SJCRH30 (cell line): ENCODE data around the gene QSOX1. TPM values are rescaled to one million over a fixed set of nuclear protein-coding genes. Genes with fewer than 3 reads are reported as not detected.
"Not testable (repeated sequence)": the region's sequence is repeated elsewhere in the genome, so short reads cannot be mapped to it uniquely, and the experiment has no call there.

Experiments used
- DNase-seq, 2 experiments: peaks; one replicate each; pipeline ENCODE4 v3.0.0-alpha.2; 2015 to 2020
- H3K27ac ChIP-seq: fragments of 250-450 bp; sonication (Bioruptor Pico); 2 replicates; pipeline ENCODE4 v1.5.1; 2020; ENCODE audit warnings: mild to moderate bottlenecking, moderate library complexity
- H3K27me3 ChIP-seq: fragments of 250-450 bp; sonication (Bioruptor Pico); 2 replicates; pipeline ENCODE4 v1.5.1; 2020; ENCODE audit warnings: mild to moderate bottlenecking, moderate library complexity
- H3K36me3 ChIP-seq: fragments of 250-450 bp; sonication (Bioruptor Pico); 2 replicates; pipeline ENCODE4 v1.5.1; 2020; ENCODE audit warnings: mild to moderate bottlenecking, moderate library complexity
- H3K4me1 ChIP-seq: fragments of 250-450 bp; sonication (Bioruptor Pico); 2 replicates; pipeline ENCODE4 v1.5.1; 2020; ENCODE audit warnings: mild to moderate bottlenecking, moderate library complexity
- H3K4me3 ChIP-seq: fragments of 250-450 bp; sonication (Bioruptor Pico); 2 replicates; pipeline ENCODE4 v1.5.1; 2020; ENCODE audit warnings: mild to moderate bottlenecking, moderate library complexity
- H3K9me3 ChIP-seq: fragments of 250-450 bp; sonication (Bioruptor Pico); replicated peaks from 2 replicates; pipeline ENCODE4 v1.5.1; 2020; ENCODE audit warnings: mild to moderate bottlenecking, moderate library complexity
- total RNA-seq: library from RNA; depleted of rRNA; stranded (reverse); fragments of >200 nt; shearing (Covaris generic); gene quantifications from 2 replicates; pipeline ENCODE4 v1.2.3, GENCODE V29; 2014; rRNA removed

Gene QSOX1
- 9.8 and 11.6 TPM in 2 replicates for total RNA-seq

- Histone ChIP-seq H3K36me3 (no peaks in the 10 kb centered on the region), H3K27me3 (no peaks in the 10 kb centered on the region), H3K4me3 (peak within 1 kb of the TSS; percentile 91), H3K4me1 (no peaks in the 10 kb centered on the region), H3K27ac (peak within 1 kb of the TSS; percentile 66), H3K9me3 (no peaks in the 10 kb centered on the region)
- peak; percentile 80 to 82 for DNase-seq
These were observed at the start of gene QSOX1 for GRCh38 chr1:180154325-180155181. Gene QSOX1, plus strand, starts transcription at chr1:180154869. Its CDS starts 39 bp downstream, at chr1:180154908.

DNA sequence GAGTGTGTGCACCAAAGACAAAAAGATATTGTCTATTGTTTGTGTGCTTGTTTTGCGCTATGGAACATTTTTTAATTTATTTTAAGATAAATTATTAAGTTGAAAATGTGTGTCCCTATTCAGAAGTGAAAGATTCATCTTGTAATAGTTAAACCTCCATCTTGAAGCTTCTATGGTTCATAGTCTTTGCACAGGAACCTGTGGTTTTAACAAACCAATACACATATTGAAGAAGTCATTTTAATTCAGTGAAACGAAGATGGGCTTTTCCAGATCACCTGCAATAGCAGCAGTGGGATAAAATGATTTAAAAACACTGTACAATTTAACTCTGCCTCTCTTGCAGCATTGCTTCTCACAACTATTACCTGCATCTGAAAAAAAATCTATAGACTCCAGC, 42.6 kb upstream of the QSOX1 start:
- no peaks in the 10 kb centered on the region for H3K27me3 ChIP-seq
- no peak for DNase-seq
- H3K27ac ChIP-seq = no peak overlapping the region
- no peaks in the 10 kb centered on the region for H3K9me3 ChIP-seq
- no peaks in the 10 kb centered on the region for H3K4me1 ChIP-seq
- H3K4me3 ChIP-seq = no peak overlapping the region
- H3K36me3 ChIP-seq = peaks cover 6% of the 10 kb centered on the region; the same call in 1 of the 2 replicates

DNA sequence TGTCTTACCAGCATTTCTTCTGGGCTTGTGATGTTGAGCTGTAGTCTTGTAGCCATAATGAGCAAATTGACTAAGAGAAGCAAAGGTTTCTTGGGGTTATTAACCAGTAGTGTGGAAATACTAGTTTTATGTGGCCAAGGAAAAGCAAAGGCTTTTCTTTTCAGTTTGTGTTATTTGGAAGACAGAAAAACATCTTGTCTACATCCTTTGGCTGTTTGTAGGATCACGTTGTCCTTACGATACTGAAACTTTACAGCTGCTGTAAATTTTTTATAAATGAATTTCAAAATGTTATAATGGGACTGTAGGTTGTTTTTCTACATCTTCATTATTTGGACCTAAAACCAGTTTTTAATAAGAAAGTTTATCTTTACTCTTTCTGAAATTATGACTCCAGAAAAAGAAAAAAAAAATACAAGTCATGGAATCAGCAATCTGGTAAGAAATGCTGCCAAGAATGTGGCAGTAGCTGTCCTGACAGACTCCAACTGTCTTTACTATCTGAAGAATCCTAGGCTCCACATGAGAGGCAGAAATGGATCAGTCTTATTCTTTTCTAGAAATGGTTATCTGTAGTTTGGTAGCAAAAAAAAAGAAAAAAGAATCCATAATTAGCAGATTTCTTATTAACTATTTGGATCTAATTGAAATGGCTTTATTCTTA, 41.6 kb upstream of the QSOX1 start:
- Histone ChIP-seq H3K36me3 (peaks cover 6% of the 10 kb centered on the region; the same call in 1 of the 2 replicates), H3K4me1 (no peaks in the 10 kb centered on the region), H3K27ac (no peak overlapping the region), H3K4me3 (no peak overlapping the region), H3K9me3 (no peaks in the 10 kb centered on the region), H3K27me3 (no peaks in the 10 kb centered on the region)
- no peak for DNase-seq

DNA sequence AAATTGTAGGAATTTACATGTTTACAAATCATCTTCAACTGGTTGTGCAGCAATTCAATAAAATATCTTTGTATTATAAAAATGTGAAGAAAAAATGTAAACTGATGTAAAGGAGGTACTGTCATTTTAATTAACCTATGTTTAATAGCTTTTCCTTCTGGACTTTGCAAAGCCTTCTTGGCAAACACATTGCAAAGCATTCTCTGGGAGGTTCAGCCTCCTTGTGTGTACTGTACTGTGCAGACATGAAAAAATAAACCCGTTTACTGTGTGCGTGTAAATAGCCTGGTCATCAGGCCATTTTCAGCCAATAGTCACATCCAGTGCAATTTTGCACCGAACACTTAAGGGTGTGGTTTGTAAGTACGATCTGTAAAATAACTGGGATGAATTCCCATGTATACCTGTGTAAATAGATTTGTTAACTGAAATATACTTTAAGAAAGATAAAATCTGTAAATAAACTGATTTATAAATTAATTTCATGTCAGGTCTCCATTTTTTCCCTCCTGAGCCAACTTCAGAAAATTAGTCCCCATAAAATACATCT, 40.2 kb upstream of the QSOX1 start:
- Histone ChIP-seq H3K27ac (no peak overlapping the region), H3K4me3 (no peak overlapping the region), H3K9me3 (no peaks in the 10 kb centered on the region), H3K4me1 (no peaks in the 10 kb centered on the region), H3K27me3 (no peaks in the 10 kb centered on the region), H3K36me3 (peaks cover 3% of the 10 kb centered on the region; the same call in 1 of the 2 replicates)
- DNase-seq = no peak

DNA sequence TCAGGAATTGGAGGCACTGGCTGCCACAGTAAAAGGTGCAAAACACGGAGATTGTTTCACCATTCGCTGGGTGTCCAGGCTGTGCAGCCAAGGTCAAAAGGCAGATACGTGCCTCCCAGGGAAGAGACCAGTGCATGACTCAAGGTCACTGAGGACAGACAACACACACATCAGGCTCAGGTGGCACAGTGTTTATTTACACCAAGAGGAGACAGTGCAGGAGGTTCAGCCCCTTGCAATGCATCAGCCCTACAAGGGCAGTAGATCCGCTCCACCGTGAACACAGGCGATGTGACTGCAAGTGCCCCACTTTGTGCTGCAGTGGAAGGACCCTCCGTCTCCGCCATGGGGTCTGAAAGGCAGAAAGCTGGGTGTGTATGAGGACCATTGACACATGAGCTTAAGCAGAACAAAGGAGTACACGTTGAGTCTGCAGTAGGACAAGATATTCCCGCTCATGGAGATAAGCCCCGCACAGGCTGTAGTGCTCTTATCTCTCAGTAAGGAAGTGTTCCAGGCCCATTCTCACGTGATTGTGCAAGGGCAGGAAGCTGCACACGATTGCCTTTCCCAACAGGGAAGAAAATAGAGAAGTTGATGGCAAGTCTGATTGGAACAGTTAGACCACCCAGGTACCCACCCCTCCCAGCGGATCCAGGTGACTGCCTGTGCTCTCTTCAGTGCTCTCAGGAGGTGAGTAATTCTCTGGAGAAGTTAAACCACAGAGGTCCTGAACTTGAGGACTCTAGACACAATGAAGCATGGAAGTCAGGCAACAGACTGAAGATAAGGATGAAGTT, 37.5 kb upstream of the QSOX1 start:
- Histone ChIP-seq H3K36me3 (no peaks in the 10 kb centered on the region), H3K4me3 (no peak overlapping the region), H3K27ac (no peak overlapping the region), H3K27me3 (no peaks in the 10 kb centered on the region), H3K9me3 (no peaks in the 10 kb centered on the region), H3K4me1 (no peaks in the 10 kb centered on the region)
- DNase-seq = no peak

DNA sequence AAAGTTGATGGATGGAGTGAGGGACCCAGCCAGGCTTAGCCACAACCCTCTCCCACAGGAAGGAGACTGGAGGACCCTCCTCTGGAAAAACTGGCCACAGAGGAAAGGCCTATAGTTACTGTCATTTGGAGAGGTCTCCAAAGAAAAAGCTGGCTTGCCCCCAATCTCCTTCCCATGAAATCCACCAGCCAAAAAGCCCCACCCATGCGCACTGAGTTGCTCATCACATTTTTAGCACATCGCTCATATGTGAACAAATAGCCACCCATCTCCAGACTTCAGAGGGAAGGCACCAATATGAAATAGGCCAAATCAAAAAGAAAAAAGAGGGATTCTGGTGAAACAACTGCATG, 36.9 kb upstream of the QSOX1 start:
- Histone ChIP-seq H3K4me3 (no peak overlapping the region), H3K27ac (no peak overlapping the region), H3K36me3 (no peaks in the 10 kb centered on the region), H3K27me3 (no peaks in the 10 kb centered on the region), H3K4me1 (no peaks in the 10 kb centered on the region), H3K9me3 (no peaks in the 10 kb centered on the region)
- no peak for DNase-seq

- Histone ChIP-seq H3K4me1 (no peaks in the 10 kb centered on the region), H3K27me3 (no peaks in the 10 kb centered on the region), H3K36me3 (no peaks in the 10 kb centered on the region), H3K4me3 (no peak overlapping the region), H3K9me3 (no peaks in the 10 kb centered on the region), H3K27ac (no peak overlapping the region)
- DNase-seq = no peak
These were observed 34.8 kb upstream of the QSOX1 start for GRCh38 chr1:180119837-180120236.

DNA sequence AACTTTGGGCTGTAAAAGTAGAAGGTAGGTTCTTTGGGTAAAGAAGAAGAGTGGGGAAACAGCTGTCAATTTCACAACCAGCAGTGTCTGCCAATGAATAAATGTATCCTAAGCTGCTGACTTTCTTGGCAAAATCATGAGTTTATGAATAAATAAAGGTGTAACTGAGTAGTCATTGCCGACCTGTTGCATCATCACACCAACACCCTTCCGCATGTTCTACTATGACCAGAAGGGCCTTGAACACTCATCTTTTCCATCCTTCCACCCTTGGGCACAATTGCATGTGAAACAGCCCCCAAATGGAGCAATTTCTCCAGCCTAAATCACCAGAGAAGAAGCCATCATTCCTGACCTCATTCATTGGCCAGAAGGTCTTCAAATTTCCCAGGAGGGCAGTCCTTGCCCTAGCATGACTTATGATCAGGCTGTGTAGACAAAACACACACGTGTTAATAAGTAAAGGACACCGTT, 31.2 kb upstream of the QSOX1 start:
- DNase-seq = no peak
- Histone ChIP-seq H3K4me1 (no peaks in the 10 kb centered on the region), H3K9me3 (no peaks in the 10 kb centered on the region), H3K27me3 (no peaks in the 10 kb centered on the region), H3K27ac (no peak overlapping the region), H3K36me3 (no peaks in the 10 kb centered on the region), H3K4me3 (no peak overlapping the region)

- no peak overlapping the region for H3K4me3 ChIP-seq
- no peaks in the 10 kb centered on the region for H3K36me3 ChIP-seq
- H3K27me3 ChIP-seq = no peaks in the 10 kb centered on the region
- no peak overlapping the region for H3K27ac ChIP-seq
- no peaks in the 10 kb centered on the region for H3K4me1 ChIP-seq
- DNase-seq = no peak
- no peaks in the 10 kb centered on the region for H3K9me3 ChIP-seq
These were observed 24.0 kb upstream of the QSOX1 start for GRCh38 chr1:180130651-180131050.

DNA sequence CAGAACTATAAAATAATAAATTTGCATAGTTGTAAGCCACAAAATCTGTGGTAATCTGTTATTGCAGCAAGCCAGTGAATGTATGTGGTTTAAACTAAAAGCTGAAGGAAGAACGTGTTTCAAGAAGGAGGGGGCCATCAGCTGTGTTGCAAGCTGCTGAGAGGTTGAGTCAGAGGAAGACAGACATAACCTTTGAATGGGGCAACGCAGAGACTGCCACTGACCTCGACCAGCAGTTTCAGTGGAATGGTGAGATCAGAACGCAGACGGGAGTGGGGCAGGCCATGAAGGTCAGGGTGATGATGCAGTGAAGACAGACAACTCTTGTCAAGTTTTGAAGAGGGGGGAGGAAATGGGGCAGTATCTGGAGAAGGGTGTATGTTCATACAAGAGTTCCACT, 23.2 kb upstream of the QSOX1 start:
- H3K36me3 ChIP-seq = no peaks in the 10 kb centered on the region
- no peak overlapping the region for H3K4me3 ChIP-seq
- H3K9me3 ChIP-seq = no peaks in the 10 kb centered on the region
- no peak for DNase-seq
- no peaks in the 10 kb centered on the region for H3K4me1 ChIP-seq
- H3K27ac ChIP-seq = no peak overlapping the region
- H3K27me3 ChIP-seq = no peaks in the 10 kb centered on the region

GRCh38 chr1:180133193-180133592, 21.5 kb upstream of the QSOX1 start:
- no peaks in the 10 kb centered on the region for H3K9me3 ChIP-seq
- no peak overlapping the region for H3K4me3 ChIP-seq
- no peak overlapping the region for H3K27ac ChIP-seq
- no peaks in the 10 kb centered on the region for H3K36me3 ChIP-seq
- DNase-seq = no peak
- no peaks in the 10 kb centered on the region for H3K4me1 ChIP-seq
- no peaks in the 10 kb centered on the region for H3K27me3 ChIP-seq

DNA sequence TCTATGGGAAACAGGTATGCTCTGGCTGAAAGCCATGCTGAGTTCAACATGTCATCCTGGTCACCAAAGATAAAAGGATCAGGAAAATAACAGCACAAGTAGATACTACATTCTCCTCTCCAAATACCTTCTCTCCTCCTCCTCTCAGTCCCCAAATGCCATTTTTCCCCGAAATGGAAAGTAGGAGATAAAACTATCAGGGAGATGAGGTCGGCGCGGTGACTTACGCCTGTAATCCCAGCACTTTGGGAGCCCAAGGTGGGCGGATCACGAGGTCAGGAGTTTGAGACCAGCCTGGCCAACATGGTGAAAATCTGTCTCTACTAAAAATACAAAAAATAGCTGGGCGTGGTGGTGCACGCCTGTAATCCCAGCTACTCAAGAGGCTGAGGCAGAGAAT, 21.0 kb upstream of the QSOX1 start:
- not testable (repeated sequence) for H3K4me1 ChIP-seq, H3K36me3 ChIP-seq, H3K27ac ChIP-seq, H3K27me3 ChIP-seq, H3K4me3 ChIP-seq, H3K9me3 ChIP-seq, DNase-seq

- Histone ChIP-seq H3K4me3 (no peak overlapping the region), H3K27me3 (no peaks in the 10 kb centered on the region), H3K4me1 (no peaks in the 10 kb centered on the region), H3K27ac (no peak overlapping the region), H3K36me3 (no peaks in the 10 kb centered on the region), H3K9me3 (no peaks in the 10 kb centered on the region)
- no peak for DNase-seq
These were observed 19.1 kb upstream of the QSOX1 start for GRCh38 chr1:180135535-180135934.

- Histone ChIP-seq H3K36me3 (no peaks in the 10 kb centered on the region), H3K27me3 (no peaks in the 10 kb centered on the region), H3K4me3 (no peak overlapping the region), H3K27ac (no peak overlapping the region), H3K4me1 (no peaks in the 10 kb centered on the region), H3K9me3 (no peaks in the 10 kb centered on the region)
- DNase-seq = no peak
These were observed 18.2 kb upstream of the QSOX1 start for GRCh38 chr1:180136331-180136967.
